Measurements from ENCODE around the gene KBTBD7.

KBTBD7 gene

DNA sequence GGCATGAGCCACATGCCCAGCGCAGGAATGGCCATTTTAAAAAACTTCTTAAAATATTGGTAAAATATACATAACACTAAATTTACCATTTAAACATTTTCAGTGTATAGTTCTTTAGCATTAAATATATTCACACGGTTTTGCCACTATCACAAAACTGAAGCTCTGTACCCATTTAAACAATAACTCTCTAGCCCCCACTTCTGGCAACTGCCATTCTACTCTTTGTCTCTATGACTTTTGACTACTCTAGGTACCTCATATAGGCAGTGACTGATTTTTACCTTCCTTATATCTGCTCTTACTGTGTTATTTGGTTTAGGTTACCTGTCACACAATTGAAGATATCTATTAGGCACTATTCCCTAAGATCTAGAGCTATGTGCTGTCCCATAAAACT, 2.3 kb upstream of the KBTBD7 start:
- no peak for TF ChIP-seq ZFX (IDR thresholded peaks at IDR 0.05)
- TF ChIP-seq CTCF (conservative IDR thresholded peaks at IDR 0.05) = peak; percentile 33
- H3K27ac ChIP-seq = no peak overlapping the region

DNA sequence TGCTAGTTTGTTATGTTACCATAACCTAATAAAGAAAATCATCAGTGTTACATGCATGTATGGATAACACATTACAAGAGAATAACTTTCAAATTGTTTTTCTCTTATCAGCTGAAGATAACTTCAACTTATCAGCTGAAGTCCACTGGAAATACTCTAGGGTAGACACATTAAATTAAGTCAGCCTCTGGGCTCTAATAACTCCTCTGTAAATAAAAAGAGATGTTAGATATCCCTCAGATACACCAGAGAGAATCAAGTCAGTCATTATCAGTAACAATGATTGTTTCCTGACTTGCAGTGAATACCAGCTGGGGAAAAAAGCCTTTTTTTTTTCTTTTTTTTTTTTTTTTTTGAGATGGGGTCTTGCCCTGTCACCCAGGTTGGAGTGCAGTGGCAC, 1.6 kb upstream of the KBTBD7 start:
- no peak overlapping the region for H3K27ac ChIP-seq
- no peak for TF ChIP-seq CTCF (conservative IDR thresholded peaks at IDR 0.05)
- no peak for TF ChIP-seq ZFX (IDR thresholded peaks at IDR 0.05)

- peak overlapping the region; percentile 79 for H3K27ac ChIP-seq
- no peak for TF ChIP-seq ZFX (IDR thresholded peaks at IDR 0.05)
- no peak for TF ChIP-seq CTCF (conservative IDR thresholded peaks at IDR 0.05)
Measured at GRCh38 chr13:41193469-41193868, 900 bp downstream of the KBTBD7 start.

DNA sequence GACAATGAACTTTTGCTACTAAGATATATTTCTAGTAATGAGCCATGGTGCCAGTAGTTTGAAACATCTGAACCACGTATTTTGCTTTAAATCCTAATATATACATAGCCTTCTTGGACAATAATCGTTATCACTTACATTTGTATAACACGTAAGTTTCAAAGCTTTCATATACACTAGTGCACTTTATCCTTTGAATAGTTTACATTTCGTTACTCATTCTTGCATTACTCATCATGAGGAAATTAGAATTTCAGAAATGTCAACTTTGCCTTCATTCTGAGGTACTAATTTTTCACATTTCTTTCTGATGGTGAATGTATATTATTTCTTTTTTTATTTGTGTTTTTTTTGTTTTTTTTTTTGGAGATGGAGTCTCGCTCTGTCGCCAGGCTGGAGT, 5.8 kb downstream of the KBTBD7 start:
- no peak overlapping the region for H3K27ac ChIP-seq
- TF ChIP-seq ZFX (IDR thresholded peaks at IDR 0.05) (no peak), CTCF (conservative IDR thresholded peaks at IDR 0.05) (no peak)

DNA sequence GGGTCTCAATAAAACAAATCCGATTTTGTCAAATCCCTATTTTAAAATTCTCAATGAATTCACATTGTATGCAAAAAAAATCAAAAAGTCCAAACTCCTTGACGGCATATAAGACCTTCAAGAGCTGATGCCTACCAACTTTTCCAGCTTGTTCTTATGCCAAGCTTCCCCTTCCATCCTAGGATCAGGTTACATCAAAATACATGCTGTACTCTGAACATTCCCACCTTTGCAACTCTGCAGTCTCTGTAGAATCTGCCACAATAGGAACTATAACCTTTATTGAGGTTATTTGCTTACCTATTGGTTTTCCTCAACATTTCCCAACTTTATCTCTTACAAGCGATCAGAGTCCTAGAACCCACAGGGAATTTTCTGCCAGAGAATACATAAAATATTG, 7.9 kb downstream of the KBTBD7 start:
- no peak for TF ChIP-seq CTCF (conservative IDR thresholded peaks at IDR 0.05)
- TF ChIP-seq ZFX (IDR thresholded peaks at IDR 0.05) = no peak
- no peak overlapping the region for H3K27ac ChIP-seq

- no peak overlapping the region for H3K27ac ChIP-seq
- TF ChIP-seq ZFX (IDR thresholded peaks at IDR 0.05) = no peak
- no peak for TF ChIP-seq CTCF (conservative IDR thresholded peaks at IDR 0.05)
Measured at GRCh38 chr13:41182231-41182630, 12.1 kb downstream of the KBTBD7 start.

DNA sequence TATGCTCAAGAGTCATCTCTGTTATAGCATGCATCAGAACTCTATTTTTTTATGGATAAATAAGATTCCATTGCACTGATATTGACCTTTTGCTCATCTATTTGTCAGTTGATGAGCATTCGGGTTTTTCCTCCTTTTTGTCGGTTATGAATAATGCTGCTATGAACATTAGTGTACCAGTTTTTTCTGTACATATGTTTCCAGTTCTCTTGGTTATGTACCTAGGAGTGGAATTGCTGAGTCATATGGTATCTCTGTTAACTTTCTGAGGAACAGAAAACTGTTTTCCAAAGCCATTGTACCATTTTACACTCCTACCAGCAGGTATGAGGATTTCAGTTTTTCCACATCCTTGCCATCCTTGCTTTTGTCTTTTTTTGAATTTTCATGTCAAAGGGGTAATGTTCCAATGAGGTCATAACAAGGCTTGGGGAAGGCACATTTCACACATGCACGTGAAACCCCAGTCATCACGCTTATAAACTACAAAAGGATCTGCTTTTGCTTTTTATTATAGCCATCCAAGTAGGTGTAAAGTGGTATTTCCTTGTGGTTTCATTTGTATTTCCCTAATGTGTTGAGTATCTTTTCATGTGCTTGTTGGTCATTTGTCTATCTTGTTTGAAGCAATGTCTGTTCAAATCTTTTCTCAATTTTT, 14.6 kb downstream of the KBTBD7 start:
- TF ChIP-seq CTCF (conservative IDR thresholded peaks at IDR 0.05) (no peak), ZFX (IDR thresholded peaks at IDR 0.05) (no peak)
- no peak overlapping the region for H3K27ac ChIP-seq

All from C4-2B (cell line).